Measurements from ENCODE around the gene LRTM1.

DNA sequence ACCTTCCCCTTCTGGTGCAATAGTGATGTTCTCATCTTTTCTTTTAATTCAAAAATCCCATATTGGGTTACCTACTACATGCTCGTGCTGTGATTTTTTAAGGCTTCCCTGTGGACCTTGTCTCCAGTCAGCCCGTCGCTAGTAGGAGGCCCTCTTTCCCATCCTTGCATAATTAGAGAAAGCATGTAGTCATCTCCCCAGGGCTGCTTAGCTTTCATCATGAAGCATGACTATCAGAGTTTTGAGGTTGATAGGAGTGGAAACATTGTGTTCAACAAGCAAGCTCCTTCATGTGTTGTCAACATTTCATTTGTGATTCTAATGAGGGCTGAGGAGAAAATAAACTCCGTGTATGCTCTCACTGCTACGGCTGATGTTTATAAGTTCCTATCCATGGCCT, 8.7 kb upstream of the LRTM1 start:
- TF ChIP-seq, protein P1, sequence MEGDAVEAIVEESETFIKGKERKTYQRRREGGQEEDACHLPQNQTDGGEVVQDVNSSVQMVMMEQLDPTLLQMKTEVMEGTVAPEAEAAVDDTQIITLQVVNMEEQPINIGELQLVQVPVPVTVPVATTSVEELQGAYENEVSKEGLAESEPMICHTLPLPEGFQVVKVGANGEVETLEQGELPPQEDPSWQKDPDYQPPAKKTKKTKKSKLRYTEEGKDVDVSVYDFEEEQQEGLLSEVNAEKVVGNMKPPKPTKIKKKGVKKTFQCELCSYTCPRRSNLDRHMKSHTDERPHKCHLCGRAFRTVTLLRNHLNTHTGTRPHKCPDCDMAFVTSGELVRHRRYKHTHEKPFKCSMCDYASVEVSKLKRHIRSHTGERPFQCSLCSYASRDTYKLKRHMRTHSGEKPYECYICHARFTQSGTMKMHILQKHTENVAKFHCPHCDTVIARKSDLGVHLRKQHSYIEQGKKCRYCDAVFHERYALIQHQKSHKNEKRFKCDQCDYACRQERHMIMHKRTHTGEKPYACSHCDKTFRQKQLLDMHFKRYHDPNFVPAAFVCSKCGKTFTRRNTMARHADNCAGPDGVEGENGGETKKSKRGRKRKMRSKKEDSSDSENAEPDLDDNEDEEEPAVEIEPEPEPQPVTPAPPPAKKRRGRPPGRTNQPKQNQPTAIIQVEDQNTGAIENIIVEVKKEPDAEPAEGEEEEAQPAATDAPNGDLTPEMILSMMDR (IDR thresholded peaks at IDR 0.05; ENCODE audit: extremely low read depth in 1 of 2, insufficient read depth in 1 of 2, low read depth in 1 of 2, low read length in 2 of 2): no peak
- TF ChIP-seq JUN (IDR thresholded peaks at IDR 0.05; ENCODE audit: borderline replicate concordance, insufficient read depth, insufficient read length, low read depth) (no peak), POLR2A (IDR thresholded peaks at IDR 0.05; ENCODE audit: low read depth, low read length) (no peak), POLR2AphosphoS5 (IDR thresholded peaks at IDR 0.05; ENCODE audit: insufficient read depth, low read depth, low read length) (no peak)
